NAMALWA (cell line): Measurements from ENCODE around the gene ARHGEF26.
"Not testable (repeated sequence)": the region's sequence is repeated elsewhere in the genome, so short reads cannot be mapped to it uniquely, and the experiment has no call there.

Experiments used
- DNase-seq: peaks from one replicate; pipeline ENCODE4 v3.0.0-alpha.2; 2015; ENCODE audit warnings: low spot score

The ARHGEF26 gene, protein sequence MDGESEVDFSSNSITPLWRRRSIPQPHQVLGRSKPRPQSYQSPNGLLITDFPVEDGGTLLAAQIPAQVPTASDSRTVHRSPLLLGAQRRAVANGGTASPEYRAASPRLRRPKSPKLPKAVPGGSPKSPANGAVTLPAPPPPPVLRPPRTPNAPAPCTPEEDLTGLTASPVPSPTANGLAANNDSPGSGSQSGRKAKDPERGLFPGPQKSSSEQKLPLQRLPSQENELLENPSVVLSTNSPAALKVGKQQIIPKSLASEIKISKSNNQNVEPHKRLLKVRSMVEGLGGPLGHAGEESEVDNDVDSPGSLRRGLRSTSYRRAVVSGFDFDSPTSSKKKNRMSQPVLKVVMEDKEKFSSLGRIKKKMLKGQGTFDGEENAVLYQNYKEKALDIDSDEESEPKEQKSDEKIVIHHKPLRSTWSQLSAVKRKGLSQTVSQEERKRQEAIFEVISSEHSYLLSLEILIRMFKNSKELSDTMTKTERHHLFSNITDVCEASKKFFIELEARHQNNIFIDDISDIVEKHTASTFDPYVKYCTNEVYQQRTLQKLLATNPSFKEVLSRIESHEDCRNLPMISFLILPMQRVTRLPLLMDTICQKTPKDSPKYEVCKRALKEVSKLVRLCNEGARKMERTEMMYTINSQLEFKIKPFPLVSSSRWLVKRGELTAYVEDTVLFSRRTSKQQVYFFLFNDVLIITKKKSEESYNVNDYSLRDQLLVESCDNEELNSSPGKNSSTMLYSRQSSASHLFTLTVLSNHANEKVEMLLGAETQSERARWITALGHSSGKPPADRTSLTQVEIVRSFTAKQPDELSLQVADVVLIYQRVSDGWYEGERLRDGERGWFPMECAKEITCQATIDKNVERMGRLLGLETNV

GRCh38 chr3:154120961-154121700, at the start of gene ARHGEF26:
TSS of gene ARHGEF26 (plus strand) at chr3:154121390. CDS start at chr3:154121993, 603 bp downstream.
- DNase-seq = peak; percentile 74

- no peak for DNase-seq
Measured at GRCh38 chr3:154074966-154075365, 46.2 kb upstream of the ARHGEF26 start.

DNA sequence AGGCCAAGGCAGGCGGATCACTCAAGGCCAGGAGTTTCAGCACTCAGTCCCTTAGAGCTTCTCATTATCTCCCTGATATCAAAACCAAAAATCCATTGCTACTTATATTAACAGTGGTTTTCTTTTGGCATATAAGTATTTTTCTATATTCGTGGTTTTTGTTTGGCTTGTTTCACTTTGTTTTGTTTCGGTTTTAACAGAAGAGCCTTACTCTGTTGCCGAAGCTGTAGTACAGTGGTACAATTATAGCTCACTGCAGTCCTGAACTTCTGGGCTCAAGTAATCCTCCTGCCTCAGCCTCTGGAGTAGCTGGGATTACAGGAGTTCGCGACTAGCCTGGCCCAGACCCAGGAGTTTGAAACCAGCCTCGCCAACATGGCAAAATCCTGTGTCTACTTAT, 42.5 kb upstream of the ARHGEF26 start:
- no peak for DNase-seq

DNA sequence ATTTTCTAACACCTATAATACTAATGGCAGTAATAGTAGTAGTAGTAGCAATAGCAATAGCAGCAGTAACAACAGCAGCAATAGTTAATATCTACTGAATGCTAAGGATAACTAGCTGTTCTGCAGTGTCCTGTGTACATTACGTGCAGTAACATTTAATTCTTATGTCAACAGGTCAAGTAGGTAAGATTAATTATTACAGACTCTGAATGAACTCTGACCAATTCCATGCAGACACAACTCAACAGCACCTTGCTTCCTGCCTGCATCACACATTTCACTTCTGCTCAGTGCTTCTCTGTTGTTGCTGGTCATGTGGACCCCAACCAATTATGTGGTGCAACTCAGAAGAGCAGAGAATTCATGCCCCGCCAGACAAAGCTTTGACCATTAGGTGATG, 39.9 kb upstream of the ARHGEF26 start:
- no peak for DNase-seq

DNA sequence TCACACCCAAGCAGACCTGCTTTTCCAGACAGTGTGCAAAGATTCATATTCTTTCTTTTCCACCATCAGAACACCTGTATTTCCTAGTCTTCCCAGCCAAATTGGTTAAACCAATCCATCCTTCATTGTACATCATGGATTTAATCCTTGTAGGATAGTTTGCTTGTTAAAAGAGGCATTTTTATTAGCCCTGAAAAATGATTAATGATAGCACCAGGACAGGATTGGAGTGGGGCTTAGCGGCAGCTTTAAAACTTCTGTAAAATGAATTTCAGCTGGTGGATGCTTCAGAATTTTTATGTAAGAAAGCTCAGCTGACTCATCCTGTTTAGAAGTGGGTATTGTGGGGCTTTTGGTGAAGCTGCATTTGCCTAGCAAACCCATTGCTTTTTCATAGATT, 36.1 kb upstream of the ARHGEF26 start:
- DNase-seq = no peak

- no peak for DNase-seq
Measured at GRCh38 chr3:154085799-154086198, 35.4 kb upstream of the ARHGEF26 start.

DNA sequence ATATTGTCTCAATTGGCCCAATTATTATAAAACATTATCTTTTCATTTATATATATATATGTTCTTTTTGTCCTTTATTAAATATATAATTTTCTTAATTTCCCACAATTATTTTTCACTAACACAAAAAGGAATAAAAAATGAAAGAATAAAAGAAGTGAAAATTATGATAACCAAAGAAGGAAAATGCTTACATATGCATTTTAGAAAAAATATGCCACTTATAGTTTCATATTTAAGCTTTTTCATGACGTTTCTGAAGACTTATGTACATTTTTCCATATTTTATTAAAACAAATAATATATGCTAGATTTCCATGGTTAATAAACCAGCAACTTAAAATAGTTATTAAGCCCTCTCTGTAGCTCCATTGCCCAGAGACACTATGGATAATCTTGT, 34.9 kb upstream of the ARHGEF26 start:
- no peak for DNase-seq

DNA sequence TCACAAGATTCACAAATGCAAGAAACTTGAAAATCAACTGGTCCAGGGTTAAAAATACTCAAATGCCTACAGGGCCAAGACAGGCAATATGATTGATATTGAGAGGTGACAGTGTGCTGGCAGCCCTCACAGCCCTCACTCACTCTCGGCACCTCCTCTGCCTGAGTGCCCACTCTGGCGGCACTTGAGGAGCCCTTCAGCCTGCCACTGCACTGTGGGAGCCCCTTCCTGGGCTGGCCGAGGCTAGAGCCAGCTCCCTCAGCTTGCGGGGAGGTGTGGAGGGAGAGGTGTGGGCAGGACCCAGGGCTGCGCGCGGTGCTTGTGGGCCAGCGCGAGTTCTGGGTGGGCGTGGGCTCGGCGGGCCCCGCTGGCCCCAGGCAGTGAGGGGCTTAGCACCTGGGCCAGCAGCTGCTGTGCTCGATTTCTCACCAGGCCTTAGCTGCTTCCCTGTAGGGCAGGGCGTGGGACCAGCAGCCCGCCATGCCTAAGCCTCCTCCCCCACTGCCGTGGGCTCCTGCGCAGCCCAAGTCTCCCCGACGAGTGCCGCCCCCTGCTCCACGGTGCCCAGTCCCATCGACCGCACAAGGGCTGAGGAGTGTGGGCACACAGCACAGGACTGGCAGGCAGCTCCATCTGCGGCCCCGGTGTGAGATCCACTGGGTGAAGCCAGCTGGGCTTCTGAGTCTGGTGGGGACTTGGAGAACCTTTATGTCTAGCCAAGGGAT, 33.3 kb upstream of the ARHGEF26 start:
- not testable (repeated sequence) for DNase-seq

DNA sequence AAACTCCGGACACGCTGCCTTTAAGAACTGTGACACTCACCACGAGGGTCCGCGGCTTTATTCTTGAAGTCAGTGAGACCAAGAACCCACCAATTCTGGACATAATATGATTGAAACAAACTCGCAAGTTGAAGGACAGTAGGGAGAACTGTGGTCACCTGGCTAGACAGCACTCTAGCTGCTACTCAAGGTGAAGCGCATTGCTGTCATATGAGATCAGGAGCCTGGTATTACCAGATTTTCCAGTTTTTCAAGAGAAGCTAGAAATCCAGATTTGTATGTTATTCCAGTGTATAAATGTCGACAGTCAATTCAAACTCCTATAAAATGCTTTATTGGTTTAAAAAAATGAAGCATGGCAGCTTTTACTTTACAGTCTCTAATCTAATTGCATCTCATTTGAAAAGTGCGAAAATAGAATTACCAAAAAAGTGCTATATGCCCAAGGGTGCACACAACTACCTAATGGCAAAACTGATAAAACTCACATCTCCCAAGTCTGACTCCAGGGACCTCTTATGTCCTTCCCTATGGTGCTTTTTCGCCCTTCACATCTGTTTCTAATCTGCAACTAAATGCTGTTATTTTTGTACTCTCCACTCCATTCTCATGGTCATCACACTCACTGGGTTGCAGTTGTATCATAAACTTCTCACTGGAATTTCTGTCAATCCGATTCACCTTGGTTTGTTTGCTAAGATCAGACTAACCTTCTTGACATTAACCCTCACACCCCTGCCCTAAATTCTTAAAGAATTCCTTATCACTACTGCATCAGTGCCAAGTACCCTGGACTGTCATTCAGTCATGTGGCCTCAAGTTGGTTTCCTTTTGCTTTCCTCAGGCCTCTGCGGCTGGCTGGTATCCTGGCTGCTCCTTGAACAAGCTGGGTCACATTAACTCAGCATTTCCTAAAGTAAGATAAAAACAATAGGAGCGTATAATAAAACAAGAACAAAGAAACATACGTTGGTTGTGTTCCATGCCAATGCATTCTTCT, 31.5 kb upstream of the ARHGEF26 start:
- no peak for DNase-seq

GRCh38 chr3:154094051-154094450, 27.1 kb upstream of the ARHGEF26 start:
- no peak for DNase-seq

- peak; percentile 41 for DNase-seq
Measured at GRCh38 chr3:154095832-154096421, 25.3 kb upstream of the ARHGEF26 start.

DNA sequence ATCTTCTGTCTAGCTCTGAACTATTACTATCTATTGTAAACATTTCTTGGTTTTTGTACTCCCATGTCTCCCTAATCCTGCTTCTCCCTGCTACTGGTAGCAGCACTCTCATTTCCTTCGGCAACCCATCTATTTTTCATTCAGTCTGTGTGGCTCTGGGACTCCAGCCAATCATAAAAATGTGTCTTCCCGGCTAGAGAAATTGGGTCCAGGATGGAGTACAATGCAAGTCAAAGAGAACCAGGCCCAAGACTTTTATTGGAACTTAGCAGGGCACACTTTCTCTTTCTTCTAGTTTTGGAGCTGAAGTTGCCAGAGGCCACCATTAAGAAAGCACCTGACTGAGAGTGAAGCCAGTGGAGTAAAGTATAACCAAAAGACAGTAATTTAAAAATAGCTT, 22.8 kb upstream of the ARHGEF26 start:
- DNase-seq = no peak

DNA sequence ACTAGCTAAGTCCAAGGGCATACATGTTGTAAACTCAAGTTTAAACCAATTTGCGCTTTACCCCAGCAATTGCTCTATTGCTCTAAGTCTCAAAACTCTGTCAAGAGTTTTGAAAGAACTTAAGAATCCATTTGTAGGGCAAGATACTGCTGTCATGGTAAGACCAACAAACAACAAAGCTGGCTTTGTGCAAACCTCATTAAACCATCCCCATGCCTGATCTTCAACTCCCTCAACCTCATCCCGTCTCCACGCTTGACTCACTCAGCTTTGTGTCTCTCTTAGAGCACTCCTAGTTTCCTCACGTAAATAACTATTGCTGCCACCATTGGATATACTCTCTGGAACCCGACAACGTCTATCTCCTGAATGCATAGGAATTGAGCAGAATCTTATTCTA, 20.6 kb upstream of the ARHGEF26 start:
- DNase-seq = no peak

- no peak for DNase-seq
Measured at GRCh38 chr3:154101250-154101649, 19.9 kb upstream of the ARHGEF26 start.

GRCh38 chr3:154102225-154102624, 19.0 kb upstream of the ARHGEF26 start:
- DNase-seq = no peak

DNA sequence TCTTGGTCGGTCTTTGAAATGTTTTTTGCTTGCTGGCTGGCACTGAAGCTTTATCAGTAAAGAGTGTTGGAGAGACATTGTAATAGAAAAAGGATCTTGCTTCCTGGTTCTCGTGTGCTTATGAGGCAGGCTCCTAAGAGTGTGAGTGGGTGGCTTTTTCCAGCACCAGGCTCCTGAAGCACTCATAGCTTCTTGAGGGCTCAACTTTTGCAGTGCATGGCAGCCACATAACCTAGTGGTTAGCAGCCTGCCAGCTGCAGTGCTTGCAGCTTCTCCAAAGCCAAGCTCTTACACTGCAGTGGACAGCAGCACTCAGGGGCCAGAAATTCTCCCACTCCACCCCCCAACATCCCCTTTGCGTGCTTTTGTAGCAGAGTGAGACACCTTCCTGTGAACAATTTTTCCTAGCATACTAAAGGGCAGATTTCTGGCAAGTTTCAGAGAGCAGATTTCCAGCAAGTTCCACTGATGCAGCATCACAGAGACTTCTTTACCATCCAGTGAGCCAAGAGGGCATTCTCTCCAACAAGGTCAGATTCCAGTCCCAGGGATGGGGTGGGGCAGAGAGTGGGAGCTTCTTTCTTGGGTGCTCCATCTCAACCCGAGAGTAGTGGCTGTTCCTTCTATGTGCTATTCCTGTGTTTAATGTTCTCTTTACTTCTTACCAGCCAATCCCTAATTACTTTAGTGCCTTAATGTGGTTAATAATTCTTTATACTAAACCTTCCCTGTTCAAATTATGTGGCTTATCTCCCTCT, 15.8 kb upstream of the ARHGEF26 start:
- no peak for DNase-seq

DNA sequence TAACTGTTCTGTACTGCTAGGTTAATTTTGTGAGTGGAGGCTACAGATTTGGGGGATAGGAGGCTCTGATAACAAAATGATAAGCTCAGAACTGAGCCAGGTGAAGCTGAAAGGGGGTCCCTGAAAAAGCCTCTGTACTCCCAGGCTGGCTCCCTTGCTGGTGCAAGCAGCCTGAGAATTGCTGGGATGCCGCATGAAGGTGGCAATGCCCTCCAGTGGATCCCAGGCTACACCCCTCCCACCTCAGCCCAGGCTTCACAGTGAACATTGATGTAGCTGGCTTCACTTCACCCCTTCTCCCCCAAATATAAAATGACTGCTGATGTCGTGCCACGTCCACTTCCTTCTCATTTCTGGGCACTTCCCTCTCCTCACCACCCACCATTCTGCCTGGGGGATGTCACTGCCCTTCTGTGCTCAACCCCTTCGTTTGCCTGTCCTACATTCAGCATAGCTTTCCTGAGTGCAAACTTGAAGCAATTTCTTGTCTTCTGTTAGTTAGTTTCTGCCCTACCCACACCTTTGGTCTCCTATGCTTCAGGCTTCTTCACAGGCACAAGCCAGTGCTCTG, 9.7 kb upstream of the ARHGEF26 start:
- DNase-seq = no peak

DNA sequence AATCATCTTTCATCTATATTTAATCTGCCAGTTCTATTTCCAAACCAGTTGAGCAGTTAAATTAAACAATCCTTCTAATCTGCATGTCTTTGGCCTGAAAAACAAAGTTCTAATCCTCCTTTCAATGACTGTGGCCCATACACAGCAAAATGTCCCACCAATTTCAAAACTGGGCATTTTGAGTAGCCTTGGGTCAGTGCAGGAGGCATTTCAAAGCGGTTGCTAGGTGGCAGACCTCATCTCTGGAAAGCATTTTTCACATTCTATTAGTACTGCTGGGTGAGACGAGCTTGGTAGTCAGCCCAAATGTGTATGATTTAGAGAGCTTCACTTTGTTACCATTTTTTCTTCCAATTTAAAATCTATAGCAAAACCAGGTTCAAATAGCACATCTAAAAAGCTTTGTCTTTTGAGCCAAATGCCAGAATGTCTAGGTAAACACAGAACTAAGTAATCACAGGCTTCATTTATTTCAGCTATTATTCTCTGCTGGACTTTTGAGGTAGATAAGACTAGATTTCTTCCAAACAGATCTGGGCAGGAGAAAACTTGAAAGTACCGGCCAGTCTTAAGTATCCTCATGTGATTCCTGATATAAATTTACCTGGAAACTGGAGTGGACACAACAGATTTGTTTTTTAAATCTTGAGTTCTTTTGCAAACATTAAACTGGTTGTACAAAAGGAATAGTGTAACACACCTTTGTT, 8.9 kb upstream of the ARHGEF26 start:
- no peak for DNase-seq
